ENCODE measurements around the gene DSE. TPM values are rescaled to one million over a fixed set of nuclear protein-coding genes. Genes with fewer than 3 reads are reported as not detected.

The DSE gene
- total RNA-seq, 1 donor from 2014 or later: 32.5 TPM

DNA sequence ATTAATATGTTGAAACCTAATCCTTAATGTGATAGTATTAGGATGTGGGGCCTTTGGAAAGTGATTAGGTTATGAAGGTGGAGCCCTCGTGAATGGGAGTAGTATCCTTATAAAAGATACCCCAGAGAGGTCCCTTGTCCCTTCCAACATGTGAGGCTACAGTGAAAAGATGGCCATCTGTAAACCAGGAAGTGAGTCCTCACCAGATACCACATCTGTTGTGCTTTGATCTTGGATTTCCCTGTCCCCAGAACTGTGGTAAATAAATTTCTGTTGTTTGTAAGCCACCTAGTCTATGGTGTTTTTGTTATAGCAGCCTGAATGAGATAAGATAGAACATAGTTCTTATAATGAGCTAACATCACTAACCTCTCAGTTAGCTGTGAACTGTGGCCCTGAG lies 73.8 kb downstream of the DSE start:
- no peak for DNase-seq (ENCODE audit: low read depth)

DNA sequence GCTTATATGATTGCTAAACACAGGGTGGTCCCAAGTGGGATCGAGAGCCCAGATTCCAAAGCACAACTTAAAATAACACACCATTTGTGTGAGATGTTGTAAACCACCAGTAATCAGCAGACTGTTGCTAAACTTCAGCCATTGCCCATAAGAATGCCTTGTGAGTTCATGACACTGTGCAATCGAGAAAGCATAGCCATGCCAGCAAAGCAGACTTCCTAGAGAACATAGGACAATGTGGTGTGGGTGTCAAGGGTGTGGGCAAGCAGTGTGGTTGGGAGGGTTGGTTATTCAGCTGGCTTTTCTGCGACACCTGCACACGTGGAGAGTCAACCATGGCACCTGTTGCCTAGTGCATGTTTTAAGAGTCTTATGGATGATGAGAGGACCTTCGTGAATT lies 74.4 kb downstream of the DSE start:
- DNase-seq (ENCODE audit: low read depth): peak; percentile 94

DNA sequence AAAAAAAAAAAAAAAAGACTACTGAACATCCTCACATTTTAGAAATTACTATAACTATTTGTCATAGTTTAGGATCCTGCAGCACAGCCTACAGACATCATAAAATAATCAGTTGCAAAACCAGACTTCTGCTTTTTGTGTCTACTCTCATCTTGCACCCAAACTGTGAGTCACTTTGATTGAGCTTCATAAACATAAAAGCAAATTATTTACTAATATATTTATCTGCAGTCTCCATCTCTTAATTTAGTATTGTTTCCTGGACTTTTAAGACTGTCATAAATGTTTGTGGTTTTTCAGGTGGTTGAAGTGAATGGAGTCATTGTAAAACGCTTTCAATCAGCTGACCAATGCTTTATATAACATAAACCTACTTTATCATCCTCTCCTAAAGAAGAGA lies 75.7 kb downstream of the DSE start:
- DNase-seq (ENCODE audit: low read depth): no peak

DNA sequence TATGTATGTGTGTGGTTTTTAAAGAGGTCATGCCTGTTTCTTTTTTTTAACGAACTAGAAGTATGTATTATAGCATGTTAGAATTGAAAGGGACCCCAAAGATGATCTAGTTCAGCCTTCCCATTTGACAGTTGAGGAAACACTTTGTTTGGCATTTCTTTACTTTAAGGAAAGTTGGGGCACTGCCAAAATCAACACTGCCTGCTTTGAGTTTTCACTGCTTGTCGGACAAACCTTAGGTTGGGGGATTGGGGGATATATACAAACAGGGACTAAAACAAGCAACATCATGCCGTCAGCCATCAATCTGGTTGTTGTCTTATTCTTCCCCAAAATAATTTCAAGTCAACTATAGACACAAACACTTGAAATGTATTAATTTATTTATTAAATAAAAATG lies 76.3 kb downstream of the DSE start:
- no peak for DNase-seq (ENCODE audit: low read depth)

DNA sequence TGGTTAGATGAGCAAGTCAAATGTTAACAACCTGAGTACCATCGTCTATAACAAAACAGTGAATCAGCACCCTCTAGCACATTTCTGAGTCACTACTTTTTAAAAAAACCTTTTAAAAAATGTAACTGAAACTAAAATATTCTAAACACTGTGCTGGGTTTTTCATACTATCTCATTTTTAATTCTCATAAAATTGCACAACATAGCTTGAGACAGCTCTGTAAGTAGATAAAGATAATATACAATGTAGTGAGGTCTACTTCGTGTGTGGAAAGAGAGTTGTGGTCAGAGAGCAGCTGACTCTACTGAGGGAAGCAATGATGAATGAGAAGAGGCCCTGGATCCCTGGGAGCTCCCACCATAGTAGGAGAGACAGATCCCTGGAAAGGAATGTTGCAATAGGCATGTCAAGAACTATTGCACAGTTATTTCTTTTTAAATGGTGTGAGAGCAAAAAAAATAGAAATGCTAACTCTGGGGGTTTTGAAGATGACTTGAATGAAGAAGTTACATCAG lies 76.8 kb downstream of the DSE start:
- peak; percentile 77 for DNase-seq (ENCODE audit: low read depth)

DNA sequence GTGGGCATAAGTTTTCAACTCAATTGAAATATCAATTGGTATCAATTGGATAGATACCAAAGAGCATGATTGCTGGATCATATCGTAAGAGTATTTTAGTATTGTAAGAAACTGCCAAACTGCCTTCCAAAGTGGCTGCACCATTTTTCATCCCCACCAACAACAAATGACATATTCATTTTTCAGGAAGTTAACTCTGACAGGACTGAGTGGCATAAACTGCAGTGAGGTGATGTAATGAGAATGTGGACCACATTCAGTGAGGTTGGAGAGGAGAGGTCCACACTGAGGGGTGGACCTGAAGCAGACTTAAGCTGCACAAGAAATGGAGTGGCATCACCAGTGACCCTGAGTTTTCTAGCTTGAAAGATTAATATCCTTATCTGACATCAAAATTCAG lies 78.8 kb downstream of the DSE start:
- DNase-seq (ENCODE audit: low read depth): no peak

DNA sequence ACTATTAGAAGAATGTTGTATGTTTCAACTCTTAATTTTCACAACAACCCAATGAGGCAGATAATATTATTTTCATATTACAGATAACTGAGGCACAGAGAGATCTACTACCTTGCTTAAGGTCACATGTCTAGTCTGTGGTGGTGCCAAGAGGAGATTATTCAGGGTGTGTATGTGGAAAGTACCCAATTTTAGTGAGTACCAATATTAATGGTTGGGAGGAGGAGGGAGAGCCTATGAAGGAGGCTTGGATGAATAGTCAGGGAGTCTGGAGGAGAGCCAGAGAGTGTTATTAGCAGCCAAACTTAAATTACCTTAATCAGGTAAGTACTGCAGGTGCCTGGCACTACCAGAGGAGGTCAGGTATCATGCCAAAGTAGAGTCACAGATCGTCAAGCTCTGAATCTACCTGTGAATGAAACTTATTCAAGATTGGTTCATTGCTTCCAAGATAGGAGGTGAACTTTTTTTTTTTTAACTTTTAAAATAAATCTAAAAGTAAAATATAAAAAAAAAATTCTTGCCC lies 79.5 kb downstream of the DSE start:
- DNase-seq (ENCODE audit: low read depth): no peak

DNA sequence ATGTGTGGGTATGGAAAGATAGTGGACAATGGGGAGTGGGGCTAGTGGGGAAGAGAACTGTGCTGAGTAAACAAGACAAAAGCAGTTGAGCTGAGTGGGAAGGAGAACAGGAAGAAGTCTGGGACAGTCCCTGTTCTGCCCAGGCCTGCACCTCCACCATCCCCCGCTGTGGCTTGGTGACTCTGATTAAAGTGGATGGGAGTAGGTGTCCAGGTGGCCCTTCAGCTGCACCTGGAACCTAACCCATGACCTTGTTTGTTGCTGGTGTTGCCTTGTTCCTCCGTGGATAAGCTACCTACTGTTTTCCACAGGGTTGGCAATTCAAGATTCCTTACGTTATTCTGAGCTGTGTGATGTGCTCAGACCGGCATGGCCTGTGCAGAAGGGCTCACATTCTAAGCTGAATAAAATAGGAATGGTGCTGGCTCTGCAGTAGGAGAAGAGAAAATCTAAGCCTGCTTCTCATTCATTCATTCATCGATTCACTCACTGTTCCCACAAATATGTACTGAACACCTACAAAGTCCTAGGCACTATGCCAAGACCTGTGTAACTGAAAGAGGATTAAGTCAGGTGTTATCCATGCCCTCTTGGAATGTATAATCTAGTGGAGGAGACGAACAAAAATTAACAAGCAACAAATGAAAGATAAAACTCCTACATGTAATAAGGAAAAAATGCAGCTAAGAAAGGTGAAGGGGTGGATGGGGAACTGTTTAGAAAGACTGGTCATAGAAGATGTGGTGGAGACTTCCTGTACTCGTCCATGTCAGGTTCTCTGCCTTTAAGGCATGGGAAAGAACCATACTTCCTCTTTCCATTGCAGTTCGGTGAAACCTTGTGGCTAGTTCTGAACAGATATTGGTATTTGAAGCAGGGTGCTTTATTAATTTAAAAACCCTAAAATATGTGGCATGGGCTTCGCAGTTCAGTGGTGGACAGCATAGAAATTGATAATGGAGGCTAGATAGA lies 80.3 kb downstream of the DSE start:
- DNase-seq (ENCODE audit: low read depth): no peak

DNA sequence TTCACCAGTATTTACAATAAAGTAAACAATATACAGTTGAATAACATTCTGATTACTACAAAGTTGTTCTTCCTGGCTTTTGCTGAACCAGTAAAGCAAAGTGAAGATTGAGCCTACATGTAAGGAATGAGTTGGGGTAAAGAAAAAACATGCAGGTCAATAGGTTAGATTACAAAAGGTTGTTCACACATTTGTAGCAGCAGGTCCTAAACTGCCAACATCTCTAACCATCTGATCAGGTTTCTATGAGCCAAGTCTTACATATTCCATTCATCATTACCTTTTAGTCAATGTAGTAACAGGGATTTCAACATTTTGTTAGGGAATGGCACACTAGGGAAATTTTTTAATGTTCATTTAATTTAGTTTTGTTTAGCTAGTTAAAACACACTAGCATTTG lies 81.2 kb downstream of the DSE start:
- no peak for DNase-seq (ENCODE audit: low read depth)

DNA sequence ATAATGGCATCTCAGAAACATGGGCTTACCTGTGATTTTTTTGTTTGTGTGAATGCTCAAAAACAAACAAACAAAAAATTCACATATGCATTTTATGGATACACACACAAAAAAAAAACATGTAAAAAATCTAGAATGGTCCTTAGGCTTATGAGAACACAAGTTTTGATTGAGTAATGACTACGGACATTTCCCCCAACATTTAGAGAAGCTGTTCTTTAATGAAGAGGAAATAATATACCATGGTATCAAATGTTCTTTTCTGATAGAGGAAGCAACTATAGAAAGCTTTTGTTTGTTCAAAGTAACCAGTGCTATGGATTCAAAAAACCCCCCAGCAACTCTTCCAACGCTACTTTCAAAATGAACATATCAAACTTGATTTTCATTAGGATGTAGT lies 81.8 kb downstream of the DSE start:
- DNase-seq (ENCODE audit: low read depth): no peak

DNA sequence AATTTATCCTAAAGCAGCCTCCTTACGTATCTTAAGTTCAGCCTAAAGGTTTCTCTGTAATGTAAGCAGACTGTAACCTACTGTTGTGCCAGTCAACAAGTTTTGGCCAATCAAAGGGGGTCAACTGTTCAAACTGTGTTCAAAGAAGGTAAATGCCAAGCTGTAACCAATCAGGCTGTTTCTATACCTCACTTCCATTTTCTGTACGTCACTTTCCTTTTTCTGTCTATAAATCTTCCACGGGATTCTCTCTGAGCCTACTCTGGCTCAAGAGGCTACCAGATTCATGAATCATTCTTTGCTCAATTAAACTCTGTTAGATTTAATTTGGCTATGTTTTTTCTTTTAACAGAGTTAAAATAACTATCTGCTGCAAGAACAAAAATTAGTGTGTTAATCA lies 85.4 kb downstream of the DSE start:
- no peak for DNase-seq (ENCODE audit: low read depth)

DNA sequence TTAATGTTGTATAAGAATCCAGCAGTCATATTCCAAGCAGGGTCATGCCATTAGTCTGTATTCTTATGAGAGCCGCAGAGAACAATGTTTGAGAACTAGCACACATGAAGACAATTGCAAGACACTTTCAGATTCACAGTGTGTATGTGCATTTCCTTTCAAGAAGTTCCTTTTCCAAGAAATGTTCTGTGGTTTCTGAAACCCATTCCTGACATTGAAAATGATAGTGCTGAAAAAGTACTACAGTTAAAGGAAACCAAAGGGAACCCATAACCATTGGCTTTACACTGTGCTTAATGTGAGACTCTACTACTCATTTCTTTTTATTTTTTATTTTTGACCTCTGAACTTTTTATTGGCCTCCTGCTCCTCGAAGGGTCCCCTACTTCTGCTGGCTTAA lies 86.2 kb downstream of the DSE start:
- no peak for DNase-seq (ENCODE audit: low read depth)

DNA sequence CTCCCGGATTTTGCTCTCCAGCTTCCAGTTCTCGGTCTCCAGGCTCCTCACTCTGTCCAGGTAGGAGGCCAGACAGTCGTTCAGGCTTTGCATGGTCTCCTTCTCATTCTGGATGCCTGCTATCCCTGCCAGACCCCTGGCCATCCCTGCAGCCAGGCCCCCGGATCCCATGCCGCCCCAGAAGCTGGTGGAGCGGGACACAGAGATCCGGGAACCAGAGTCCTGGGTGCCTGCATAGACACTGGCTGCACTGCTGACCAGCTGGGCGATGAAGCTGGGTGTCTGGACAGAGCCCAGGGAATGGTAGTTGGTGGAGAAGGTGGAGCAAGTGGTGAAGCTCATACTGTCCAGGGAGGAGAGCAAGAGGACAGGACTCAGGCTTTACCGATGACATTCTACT lies 87.5 kb downstream of the DSE start:
- DNase-seq (ENCODE audit: low read depth): no peak

DNA sequence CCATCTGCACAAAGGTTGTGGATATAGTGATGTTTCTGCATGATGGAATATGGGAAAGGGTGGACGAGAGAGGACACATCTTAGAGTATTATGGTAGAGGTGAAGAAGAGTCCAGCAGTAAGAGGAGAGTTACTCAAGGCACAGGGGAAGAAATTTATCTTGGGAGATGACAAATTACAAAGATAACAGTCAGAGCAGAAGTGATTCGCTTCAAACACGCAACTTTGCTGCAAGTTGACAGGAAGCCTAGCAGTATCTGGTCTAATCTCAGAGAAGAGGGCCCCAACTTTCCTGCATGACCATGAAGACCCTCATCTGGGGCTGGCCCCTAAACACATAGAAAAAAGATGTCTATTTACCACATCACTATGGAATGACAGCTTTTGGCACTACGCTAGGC lies 89.2 kb downstream of the DSE start:
- no peak for DNase-seq (ENCODE audit: low read depth)

DNA sequence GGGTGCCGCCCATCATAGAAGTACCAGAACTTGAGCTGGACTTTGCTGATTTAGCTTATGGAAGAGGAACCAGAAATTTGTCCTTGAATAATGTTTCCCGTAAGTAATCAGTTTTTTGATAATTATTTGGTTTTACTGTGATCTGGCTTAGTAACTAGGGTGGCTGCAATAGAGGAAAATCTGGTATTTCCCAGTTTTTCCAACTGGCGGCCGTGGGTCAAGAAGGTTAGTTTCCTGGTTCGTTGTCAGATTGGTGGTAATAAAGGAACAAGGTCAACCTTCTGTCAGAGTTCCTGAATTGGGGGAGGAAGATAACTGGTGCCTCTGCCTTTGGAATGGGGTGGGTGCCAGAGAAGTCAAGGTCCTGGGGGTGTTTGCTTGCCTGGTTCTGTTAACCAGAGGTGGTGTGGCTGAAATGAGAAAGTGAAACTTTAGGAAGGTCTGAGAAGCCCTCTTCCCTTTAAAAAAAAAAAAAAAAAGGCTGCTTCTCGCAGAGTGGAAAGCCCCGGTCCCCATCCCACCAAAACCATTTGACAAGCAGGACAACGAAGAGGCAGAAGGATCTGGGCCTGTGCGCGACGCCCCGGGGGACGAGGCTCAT lies 90.7 kb downstream of the DSE start, which contains the start of gene CALHM6:
Gene CALHM6, plus strand, starts transcription at position 45 of the 601 bp plus-strand sequence. Its CDS starts 555 bp downstream, at position 600.
- no peak for DNase-seq (ENCODE audit: low read depth)

DNA sequence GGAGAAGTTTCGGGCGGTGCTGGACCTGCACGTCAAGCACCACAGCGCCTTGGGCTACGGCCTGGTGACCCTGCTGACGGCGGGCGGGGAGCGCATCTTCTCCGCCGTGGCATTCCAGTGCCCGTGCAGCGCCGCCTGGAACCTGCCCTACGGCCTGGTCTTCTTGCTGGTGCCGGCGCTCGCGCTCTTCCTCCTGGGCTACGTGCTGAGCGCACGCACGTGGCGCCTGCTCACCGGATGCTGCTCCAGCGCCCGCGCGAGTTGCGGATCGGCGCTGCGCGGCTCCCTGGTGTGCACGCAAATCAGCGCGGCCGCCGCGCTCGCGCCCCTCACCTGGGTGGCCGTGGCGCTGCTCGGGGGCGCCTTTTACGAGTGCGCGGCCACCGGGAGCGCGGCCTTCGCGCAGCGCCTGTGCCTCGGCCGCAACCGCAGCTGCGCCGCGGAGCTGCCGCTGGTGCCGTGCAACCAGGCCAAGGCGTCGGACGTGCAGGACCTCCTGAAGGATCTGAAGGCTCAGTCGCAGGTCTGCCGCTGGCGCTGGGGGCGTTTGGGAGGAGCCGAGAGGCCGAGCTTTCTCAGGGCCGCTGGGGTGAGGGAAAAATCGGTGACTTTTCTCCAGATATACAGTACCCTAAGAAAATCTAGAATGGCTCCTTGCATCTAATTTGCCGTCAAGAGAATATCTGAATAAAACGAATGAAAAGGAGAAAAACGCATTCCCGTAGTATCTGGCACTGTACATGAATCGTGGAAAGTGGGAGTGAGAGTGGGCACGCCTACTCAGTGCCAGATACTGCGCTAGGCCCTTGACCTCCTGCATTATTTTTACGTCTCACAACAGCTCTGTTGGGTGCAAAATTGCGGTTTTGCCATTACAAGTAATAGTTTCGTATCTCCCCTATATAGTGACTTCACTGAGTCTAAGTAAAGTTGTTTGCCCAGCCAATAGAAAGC lies 91.5 kb downstream of the DSE start:
- DNase-seq (ENCODE audit: low read depth): peak; percentile 39

DNA sequence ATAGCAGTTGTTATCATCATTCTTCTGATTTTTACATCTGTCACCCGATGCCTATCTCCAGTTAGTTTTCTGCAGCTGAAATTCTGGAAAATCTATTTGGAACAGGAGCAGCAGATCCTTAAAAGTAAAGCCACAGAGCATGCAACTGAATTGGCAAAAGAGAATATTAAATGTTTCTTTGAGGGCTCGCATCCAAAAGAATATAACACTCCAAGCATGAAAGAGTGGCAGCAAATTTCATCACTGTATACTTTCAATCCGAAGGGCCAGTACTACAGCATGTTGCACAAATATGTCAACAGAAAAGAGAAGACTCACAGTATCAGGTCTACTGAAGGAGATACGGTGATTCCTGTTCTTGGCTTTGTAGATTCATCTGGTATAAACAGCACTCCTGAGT lies 92.6 kb downstream of the DSE start:
- no peak for DNase-seq (ENCODE audit: low read depth)

DNA sequence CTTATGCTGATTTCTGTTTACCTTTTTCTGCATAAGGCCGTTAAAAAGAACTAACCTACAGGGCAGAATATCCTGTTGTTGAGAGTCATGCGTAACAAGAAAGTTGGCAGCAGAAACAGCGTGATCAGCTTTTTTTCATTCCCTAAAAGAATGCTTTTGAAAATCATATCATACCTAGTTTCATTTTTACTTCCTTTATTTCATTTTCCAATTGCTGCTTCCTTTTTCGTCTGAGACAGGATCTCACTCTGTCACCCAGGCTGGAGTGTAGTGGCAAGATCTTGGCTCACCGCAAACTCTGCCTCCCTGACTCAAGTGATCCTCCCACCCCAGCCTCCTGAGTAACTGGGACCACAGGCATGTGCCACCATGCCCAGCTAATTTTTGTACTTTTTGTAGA lies 94.5 kb downstream of the DSE start:
- no peak for DNase-seq (ENCODE audit: low read depth)

DNA sequence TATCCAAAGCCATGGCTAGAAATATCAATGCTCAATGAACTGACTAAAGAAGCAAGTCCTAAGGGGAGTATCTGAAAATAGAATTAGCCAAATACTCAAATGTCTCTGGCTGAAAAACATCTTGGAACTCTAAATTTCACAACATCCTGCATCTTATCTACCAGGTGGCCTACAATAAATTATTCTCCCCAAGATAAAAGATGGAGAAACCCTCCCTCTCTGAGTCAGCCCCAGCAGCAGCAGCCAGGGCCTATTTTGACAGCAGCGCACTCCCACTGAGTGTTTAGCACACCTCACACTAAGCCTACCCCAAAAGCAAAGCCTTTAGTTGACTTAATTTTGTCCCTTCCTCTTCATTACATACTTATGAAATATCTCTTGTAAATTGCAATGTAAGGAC lies 96.3 kb downstream of the DSE start:
- no peak for DNase-seq (ENCODE audit: low read depth)

DNA sequence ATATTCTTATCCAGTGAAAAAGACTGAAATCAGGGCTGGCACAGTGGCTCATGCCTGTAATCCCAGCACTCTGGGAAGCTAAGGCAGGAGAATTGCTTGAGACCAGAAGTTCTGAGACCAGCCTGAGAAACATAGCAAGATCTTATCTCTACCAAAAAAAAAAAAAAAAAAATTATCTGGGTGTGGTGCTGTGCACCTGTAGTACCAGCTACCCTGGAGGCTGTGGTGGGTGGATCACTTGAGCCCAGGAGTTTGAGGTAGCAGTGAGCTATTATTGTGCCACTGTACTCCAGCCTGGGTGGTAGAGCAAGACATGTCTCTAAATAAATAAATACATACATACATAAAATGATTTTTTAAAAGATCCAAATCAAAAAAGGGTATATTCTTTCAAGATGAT lies 96.8 kb downstream of the DSE start:
- DNase-seq (ENCODE audit: low read depth): no peak

DNA sequence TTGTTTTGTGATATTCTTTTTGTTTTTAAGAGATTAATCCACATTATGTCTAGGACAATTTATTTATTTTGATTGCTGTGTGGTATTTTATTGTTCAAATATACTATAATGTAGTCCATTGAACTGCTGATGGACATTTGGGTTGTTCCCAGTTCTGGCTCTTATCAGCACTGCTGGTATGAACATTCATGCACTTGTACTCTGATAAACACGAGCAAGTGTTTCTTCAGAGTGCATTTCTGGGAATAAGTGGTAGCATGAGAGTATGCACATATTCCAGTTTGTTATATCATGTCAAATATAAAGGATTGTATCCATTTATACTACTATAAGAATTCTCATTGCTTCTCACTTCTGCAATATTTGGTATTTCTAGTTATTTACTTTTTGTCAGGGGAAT lies 97.5 kb downstream of the DSE start:
- no peak for DNase-seq (ENCODE audit: low read depth)

Measured in myocyte (in vitro differentiated cells).